Natural killer cell (primary cell): ENCODE measurements around the gene ENDOV. TPM values are rescaled to one million over a fixed set of nuclear protein-coding genes. Genes with fewer than 3 reads are reported as not detected.

ENCODE experiments used
- ATAC-seq, 3 donors: fragments of 150-1000 bp in 2 of 3; fragments of 200-7000 bp in 1 of 3; cut with Tn5 transposase; 1 replicate in 1 of 3; 2 replicates in 2 of 3; pipeline ENCODE4 v1.10.0; 2021; ENCODE audit warnings: mild to moderate bottlenecking in 2 of 3, moderate library complexity in 2 of 3
- DNase-seq, 2 donors: peaks; one replicate each; pipeline versions ENCODE4 v3.0.0 to v3.0.0-alpha.2; 2013 to 2021; ENCODE audit warnings: mixed read lengths in 1 of 2
- H3K27ac ChIP-seq: one replicate; pipeline ENCODE4 v1.5.1; 2013; ENCODE audit warnings: mild to moderate bottlenecking, low read length
- H3K27me3 ChIP-seq: one replicate; pipeline ENCODE4 v1.6.1; 2013; ENCODE audit warnings: low read length; ENCODE audit not compliant: control insufficient read depth, insufficient read depth
- H3K36me3 ChIP-seq: one replicate; pipeline ENCODE4 v1.6.1; 2013; ENCODE audit warnings: low read length; ENCODE audit not compliant: control insufficient read depth, insufficient read depth
- H3K4me1 ChIP-seq: one replicate; pipeline ENCODE4 v1.6.1; 2013; ENCODE audit warnings: low read length; ENCODE audit not compliant: control insufficient read depth, insufficient read depth
- H3K4me3 ChIP-seq: one replicate; pipeline ENCODE4 v1.5.1; 2013; ENCODE audit warnings: low read length
- H3K9me3 ChIP-seq: one replicate; pipeline ENCODE4 v1.6.1; 2013; ENCODE audit warnings: low read length; ENCODE audit not compliant: control insufficient read depth, insufficient read depth
- H3K27ac Mint-ChIP-seq, 2 donors: one replicate each; pipeline ENCODE4 v1.8.0; 2022; ENCODE audit warnings: mild to moderate bottlenecking in 2 of 2, mixed read lengths in 2 of 2, moderate library complexity in 1 of 2
- H3K27me3 Mint-ChIP-seq, 2 donors: one replicate each; pipeline ENCODE4 v1.8.0; 2022; ENCODE audit warnings: low read depth in 2 of 2, mixed read lengths in 2 of 2
- H3K36me3 Mint-ChIP-seq: one replicate; pipeline ENCODE4 v1.8.0; 2022; ENCODE audit warnings: mixed read lengths
- H3K4me1 Mint-ChIP-seq, 2 donors: one replicate each; pipeline ENCODE4 v1.8.0; 2022; ENCODE audit warnings: mixed read lengths in 2 of 2
- H3K4me3 Mint-ChIP-seq: one replicate; pipeline ENCODE4 v1.8.0; 2022; ENCODE audit warnings: mild to moderate bottlenecking, moderate library complexity, mixed read lengths
- H3K9me3 Mint-ChIP-seq, 2 donors: one replicate each; pipeline ENCODE4 v1.8.0; 2022; ENCODE audit warnings: mixed read lengths in 2 of 2
- CTCF ChIP-seq: fragments of 200-600 bp; IDR thresholded peaks from one replicate; pipeline ENCODE4 v1.8.0; 2022; ENCODE audit warnings: antibody characterized with exemption
- WGBS: methylation state at CpG from one replicate; pipeline ENCODE4 v1.1.7; 2013; ENCODE audit warnings: missing lambda C conversion rate; ENCODE audit not compliant: insufficient coverage; 5-methylcytosine and 5-hydroxymethylcytosine counted together
- intact Hi-C: fragments of 100-400 bp; cut with micrococcal nuclease; formaldehyde crosslinking; loops from one replicate; pipeline ENCODE4 v1.14.2; 2022
- total RNA-seq, 4 donors: library from RNA; stranded (reverse); fragments of 120-200 nt in 1 of 4; gene quantifications; one replicate each; pipeline versions ENCODE4 v1.2.3 to v1.2.4, GENCODE V29; 2013 to 2022

The ENDOV gene
- total RNA-seq, 3 donors from 2014 or later (not counting 1 experiment from before 2014, with no cell fraction given): 17.7 to 24.9 (median 18.8) TPM

DNA sequence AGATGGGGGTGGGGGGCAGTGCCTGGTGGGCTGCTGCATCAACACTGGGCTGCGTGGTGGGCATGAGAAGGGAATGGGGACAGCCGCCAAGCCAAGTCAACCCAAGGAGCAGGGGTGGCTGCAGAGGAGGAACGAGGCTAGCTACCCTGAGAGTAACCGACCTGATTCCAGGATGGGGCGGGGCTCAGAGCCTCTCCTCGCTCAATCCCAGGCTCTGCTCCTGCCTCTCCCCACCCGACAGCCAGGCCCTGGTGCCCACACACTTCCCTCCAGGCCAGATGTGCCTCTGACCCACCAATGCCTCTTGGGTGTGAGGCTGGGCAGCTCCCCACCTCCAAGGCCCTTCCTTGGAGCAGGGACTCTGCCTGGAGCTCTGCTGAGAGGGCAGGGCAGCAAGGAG, 58.7 kb downstream of the ENDOV start:
- TF ChIP-seq CTCF: no peak
- no peak overlapping the region for H3K4me3 ChIP-seq

GRCh38 chr17:80474231-80474960, 59.4 kb downstream of the ENDOV start:
- peak overlapping the region; percentile 46 to 82 for H3K27ac Mint-ChIP-seq
- Histone ChIP-seq H3K27ac (no peak overlapping the region), H3K4me1 (peaks cover 69% of the 10 kb centered on the region), H3K27me3 (peaks cover 44% of the 10 kb centered on the region), H3K4me3 (no peak overlapping the region), H3K36me3 (no peaks in the 10 kb centered on the region), H3K9me3 (peaks cover 3% of the 10 kb centered on the region)
- TF ChIP-seq CTCF: no peak
- H3K9me3 Mint-ChIP-seq: no peaks in the 10 kb centered on the region
- DNase-seq (peak in 1 of 2 donors; percentile 55), ATAC-seq (no peak)
- intact Hi-C loops: no loop called here
- H3K36me3 Mint-ChIP-seq: no peaks in the 10 kb centered on the region
- WGBS: 25% methylated on average over 16 of the region's 16 CpGs
- peaks cover 6 to 27% of the 10 kb centered on the region in 2 donors for H3K27me3 Mint-ChIP-seq
- peak overlapping the region; percentile 85 for H3K4me3 Mint-ChIP-seq
- peaks cover 30 to 57% of the 10 kb centered on the region in 2 donors for H3K4me1 Mint-ChIP-seq

More for the DNA sequence above, 58.7 kb downstream of the ENDOV start:
- Mint-ChIP-seq H3K27ac (peak overlapping the region in 1 of 2 donors; percentile 58), H3K9me3 (no peaks in the 10 kb centered on the region), H3K27me3 (peaks cover 6 to 26% of the 10 kb centered on the region in 2 donors), H3K4me3 (no peak overlapping the region), H3K36me3 (no peaks in the 10 kb centered on the region), H3K4me1 (peaks cover 30 to 56% of the 10 kb centered on the region in 2 donors)
- Histone ChIP-seq H3K4me1 (peaks cover 64% of the 10 kb centered on the region), H3K27me3 (peaks cover 40% of the 10 kb centered on the region), H3K27ac (no peak overlapping the region), H3K36me3 (no peaks in the 10 kb centered on the region), H3K9me3 (peaks cover 3% of the 10 kb centered on the region)
- ATAC-seq: no peak
- no peak for DNase-seq
- intact Hi-C loops: loop anchor here (2.0 kb wide), 1 partner anchor 19 kb away; no protein-coding TSS in a partner anchor
- 69% methylated on average over 7 of the region's 7 CpGs for WGBS

DNA sequence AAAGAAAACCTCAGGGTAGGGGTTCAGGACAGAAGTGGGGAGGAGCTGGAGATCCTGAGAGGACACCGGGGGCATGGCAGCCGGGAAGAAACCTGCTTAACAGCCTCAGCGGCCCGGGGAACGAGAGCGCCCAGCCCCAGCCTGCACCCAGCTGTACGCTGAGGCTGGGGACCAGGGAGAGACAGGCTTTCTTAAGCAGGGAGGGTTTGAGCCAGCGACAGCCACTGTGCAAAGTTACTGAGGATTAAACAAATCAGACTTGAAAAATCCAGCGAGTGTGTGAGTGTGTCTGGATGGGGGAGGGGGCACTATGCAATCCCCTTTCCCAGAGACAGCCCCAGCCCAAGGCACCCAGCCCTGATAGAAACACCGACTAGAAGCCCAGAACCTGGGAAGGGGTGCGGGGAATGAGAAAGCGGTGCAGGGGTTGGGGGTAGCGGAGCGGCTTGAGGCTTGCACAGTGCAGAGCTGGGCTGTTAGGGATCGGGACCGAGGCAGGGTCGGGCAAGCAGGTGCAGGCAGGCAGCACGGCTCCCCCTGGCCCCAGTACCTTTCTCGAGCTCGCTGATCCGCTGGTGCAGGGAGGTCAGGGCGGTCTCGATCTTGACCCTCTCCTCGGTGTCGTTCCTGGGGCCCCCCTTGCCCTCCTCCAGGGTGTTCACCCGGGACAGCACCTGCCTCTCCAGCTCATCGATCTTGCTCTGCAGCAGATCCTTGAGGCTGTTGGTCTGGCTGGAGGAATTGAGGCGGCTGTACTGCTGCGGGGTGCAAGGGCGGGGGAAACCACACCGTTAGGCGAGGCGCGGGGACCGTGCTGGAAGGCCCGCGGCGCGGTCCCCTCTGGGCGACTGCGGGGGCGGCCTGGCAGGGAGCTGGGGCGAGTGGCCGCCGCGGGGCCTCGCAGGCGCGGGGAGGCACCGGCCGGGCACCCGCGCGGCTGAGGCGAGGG, 60.3 kb downstream of the ENDOV start:
- intact Hi-C loops: no loop called here
- peak in 1 of 2 donors; percentile 38 for DNase-seq
- no peak overlapping the region for H3K4me3 ChIP-seq
- no peak overlapping the region for H3K27ac ChIP-seq
- no peaks in the 10 kb centered on the region for H3K36me3 Mint-ChIP-seq
- H3K9me3 Mint-ChIP-seq: no peaks in the 10 kb centered on the region
- H3K4me1 Mint-ChIP-seq: peaks cover 30 to 56% of the 10 kb centered on the region in 2 donors
- ATAC-seq: no peak
- H3K27me3 ChIP-seq: peaks cover 50% of the 10 kb centered on the region
- H3K4me1 ChIP-seq: peaks cover 69% of the 10 kb centered on the region
- H3K36me3 ChIP-seq: no peaks in the 10 kb centered on the region
- peak overlapping the region; percentile 46 to 82 for H3K27ac Mint-ChIP-seq
- WGBS: 5% methylated on average over 55 of the region's 55 CpGs
- H3K9me3 ChIP-seq: peaks cover 3% of the 10 kb centered on the region
- peak overlapping the region; percentile 85 for H3K4me3 Mint-ChIP-seq
- no peak for TF ChIP-seq CTCF
- peaks cover 14 to 34% of the 10 kb centered on the region in 2 donors for H3K27me3 Mint-ChIP-seq
